Fibroblast of pulmonary artery (primary cell): ENCODE results near the gene CFL1.

Source experiments
- DNase-seq: peaks from one replicate; pipeline ENCODE4 v3.0.0-alpha.2; 2010; ENCODE audit warnings: low read depth
- H3K4me3 ChIP-seq: replicated peaks from 2 replicates; pipeline ENCODE4 v1.5.1; 2011; ENCODE audit warnings: low read depth, mild to moderate bottlenecking, control low read depth, low read length, moderate library complexity
- CTCF ChIP-seq: IDR thresholded peaks from 2 replicates; pipeline ENCODE4 v1.5.1; 2011; ENCODE audit warnings: mild to moderate bottlenecking, control low read depth, low read length, inconsistent platforms; ENCODE audit errors: missing control alignments

The CFL1 gene

GRCh38 chr11:65882120-65883057 is 24.4 kb upstream of the CFL1 start:
- H3K4me3 ChIP-seq: no peak overlapping the region
- no peak for TF ChIP-seq CTCF
- DNase-seq: no peak

- H3K4me3 ChIP-seq: no peak overlapping the region
- no peak for DNase-seq
- no peak for TF ChIP-seq CTCF
Observed at GRCh38 chr11:65880844-65881421, 23.0 kb upstream of the CFL1 start.

- DNase-seq: no peak
- no peak for TF ChIP-seq CTCF
- no peak overlapping the region for H3K4me3 ChIP-seq
Observed at GRCh38 chr11:65880027-65880426, 22.0 kb upstream of the CFL1 start.

GRCh38 chr11:65879617-65880016 is 21.6 kb upstream of the CFL1 start, which contains the start of gene CTSW:
CTSW (plus strand) TSS chr11:65879837; CDS start chr11:65879855, 18 bp downstream.
- DNase-seq: no peak
- H3K4me3 ChIP-seq: no peak within 1 kb of the TSS

GRCh38 chr11:65873318-65874156 is 15.6 kb upstream of the CFL1 start:
- DNase-seq: peak; percentile 91
- peak overlapping the region; percentile 67 for H3K4me3 ChIP-seq
- TF ChIP-seq CTCF: no peak

More at GRCh38 chr11:65879617-65880016, 21.6 kb upstream of the CFL1 start, which contains the start of gene CTSW:
- no peak for TF ChIP-seq CTCF

- no peak for TF ChIP-seq CTCF
- peak within 1 kb of the TSS; percentile 67 for H3K4me3 ChIP-seq
- DNase-seq: no peak
Observed at GRCh38 chr11:65872586-65873317, 14.8 kb upstream of the CFL1 start, which contains the start of gene EFEMP2. EFEMP2 (minus strand) TSS chr11:65872800; CDS start chr11:65872354, 446 bp downstream.
